ENCODE measurements around the gene SLC37A1. TPM values are rescaled to one million over a fixed set of nuclear protein-coding genes. Genes with fewer than 3 reads are reported as not detected.

The SLC37A1 gene
- total and polyA plus RNA-seq, 2 donors from 2014 or later = 3.4 to 21.8 TPM

DNA sequence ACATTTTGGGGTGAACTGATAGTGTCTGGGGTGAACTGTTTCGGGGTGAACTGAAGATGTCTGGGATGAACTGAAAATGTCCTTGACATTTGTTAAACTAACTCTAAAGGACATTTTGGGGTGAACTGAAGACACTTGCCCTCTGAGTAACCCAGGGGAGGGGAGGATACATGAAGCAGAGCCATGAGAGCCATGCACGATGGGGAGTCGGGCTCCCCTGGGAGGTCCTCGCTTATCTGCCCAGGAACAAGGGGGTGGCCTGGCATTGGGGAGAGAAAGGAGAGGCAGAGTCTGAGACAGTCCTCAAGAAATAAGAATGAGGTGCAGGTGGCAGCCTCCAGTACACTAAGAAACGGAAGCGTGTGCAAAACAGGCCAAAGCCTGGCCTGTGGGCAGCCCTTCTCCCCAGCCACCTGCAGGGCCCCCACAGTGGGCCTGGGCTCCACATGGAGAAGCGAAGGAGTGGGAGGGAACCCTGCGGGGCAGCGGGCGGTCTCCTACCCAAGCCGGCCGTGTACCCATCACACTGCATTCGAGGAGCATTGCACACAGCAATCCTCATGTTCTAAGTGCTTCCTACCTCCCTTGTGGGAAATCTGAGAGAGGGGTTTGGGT, 41.8 kb upstream of the SLC37A1 start:
- H3K9ac ChIP-seq (ENCODE audit: low read length in 3 of 3) = no peak overlapping the region
- no peak overlapping the region for H3K27ac ChIP-seq (ENCODE audit: low read depth in 2 of 2, low read length in 2 of 2)
- no peak overlapping the region for H3K4me3 ChIP-seq (ENCODE audit: low read length in 3 of 3)
- TF ChIP-seq, protein P1, sequence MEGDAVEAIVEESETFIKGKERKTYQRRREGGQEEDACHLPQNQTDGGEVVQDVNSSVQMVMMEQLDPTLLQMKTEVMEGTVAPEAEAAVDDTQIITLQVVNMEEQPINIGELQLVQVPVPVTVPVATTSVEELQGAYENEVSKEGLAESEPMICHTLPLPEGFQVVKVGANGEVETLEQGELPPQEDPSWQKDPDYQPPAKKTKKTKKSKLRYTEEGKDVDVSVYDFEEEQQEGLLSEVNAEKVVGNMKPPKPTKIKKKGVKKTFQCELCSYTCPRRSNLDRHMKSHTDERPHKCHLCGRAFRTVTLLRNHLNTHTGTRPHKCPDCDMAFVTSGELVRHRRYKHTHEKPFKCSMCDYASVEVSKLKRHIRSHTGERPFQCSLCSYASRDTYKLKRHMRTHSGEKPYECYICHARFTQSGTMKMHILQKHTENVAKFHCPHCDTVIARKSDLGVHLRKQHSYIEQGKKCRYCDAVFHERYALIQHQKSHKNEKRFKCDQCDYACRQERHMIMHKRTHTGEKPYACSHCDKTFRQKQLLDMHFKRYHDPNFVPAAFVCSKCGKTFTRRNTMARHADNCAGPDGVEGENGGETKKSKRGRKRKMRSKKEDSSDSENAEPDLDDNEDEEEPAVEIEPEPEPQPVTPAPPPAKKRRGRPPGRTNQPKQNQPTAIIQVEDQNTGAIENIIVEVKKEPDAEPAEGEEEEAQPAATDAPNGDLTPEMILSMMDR (IDR thresholded peaks at IDR 0.05; ENCODE audit: borderline replicate concordance, extremely low read depth, insufficient read depth) = no peak
- no peak for FAIRE-seq
- H3K9me3 ChIP-seq (ENCODE audit: control insufficient read depth in 2 of 3, insufficient read depth in 1 of 3, low read length in 3 of 3) = no peaks in the 10 kb centered on the region
- peak in 2 of 5 donors; percentile 29 to 48 for DNase-seq
- intact Hi-C loops (cut with DNase I) = no loop called here
- peaks cover 0 to 11% (median 7%) of the 10 kb centered on the region in 3 donors for H3K4me1 ChIP-seq (ENCODE audit: control insufficient read depth in 2 of 3, insufficient read depth in 2 of 3, low read depth in 1 of 3, low read length in 3 of 3)
- no peaks in the 10 kb centered on the region for H3K27me3 ChIP-seq (ENCODE audit: control insufficient read depth, insufficient read depth, low read length)
- H3K36me3 ChIP-seq (ENCODE audit: control insufficient read depth in 2 of 3, insufficient read depth in 3 of 3, low read length in 3 of 3) = no peaks in the 10 kb centered on the region

DNA sequence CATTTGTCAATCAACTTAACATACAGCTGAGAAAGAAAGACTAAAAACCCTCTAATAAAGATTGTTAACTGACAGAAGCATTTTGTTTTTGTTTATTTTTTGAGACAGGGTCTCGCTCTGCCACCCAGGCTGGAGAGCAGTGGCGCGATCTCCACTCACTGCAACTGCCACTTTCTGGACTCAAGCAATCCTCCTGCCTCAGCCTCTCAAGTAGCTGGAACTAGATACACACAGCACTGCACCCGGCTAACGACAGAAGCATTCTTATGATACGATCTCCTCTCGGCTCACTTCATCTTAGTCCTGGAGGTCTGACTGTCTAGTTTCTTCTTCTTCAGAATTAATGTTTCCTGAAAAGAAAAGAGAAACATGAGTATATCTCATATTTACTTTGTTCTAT, 41.1 kb upstream of the SLC37A1 start:
- Histone ChIP-seq H3K4me1 (ENCODE audit: control insufficient read depth in 2 of 3, insufficient read depth in 2 of 3, low read depth in 1 of 3, low read length in 3 of 3) (peaks cover 0 to 11% (median 7%) of the 10 kb centered on the region in 3 donors), H3K27me3 (ENCODE audit: control insufficient read depth, insufficient read depth, low read length) (no peaks in the 10 kb centered on the region), H3K36me3 (ENCODE audit: control insufficient read depth in 2 of 3, insufficient read depth in 3 of 3, low read length in 3 of 3) (no peaks in the 10 kb centered on the region), H3K27ac (ENCODE audit: low read depth in 2 of 2, low read length in 2 of 2) (no peak overlapping the region), H3K4me3 (ENCODE audit: low read length in 3 of 3) (no peak overlapping the region), H3K9ac (ENCODE audit: low read length in 3 of 3) (no peak overlapping the region), H3K9me3 (ENCODE audit: control insufficient read depth in 2 of 3, insufficient read depth in 1 of 3, low read length in 3 of 3) (no peaks in the 10 kb centered on the region)
- intact Hi-C loops (cut with DNase I) = no loop called here
- FAIRE-seq (no peak), DNase-seq (peak in 1 of 5 donors; percentile 18)
- TF ChIP-seq, protein P1 (IDR thresholded peaks at IDR 0.05; ENCODE audit: borderline replicate concordance, extremely low read depth, insufficient read depth) = no peak

DNA sequence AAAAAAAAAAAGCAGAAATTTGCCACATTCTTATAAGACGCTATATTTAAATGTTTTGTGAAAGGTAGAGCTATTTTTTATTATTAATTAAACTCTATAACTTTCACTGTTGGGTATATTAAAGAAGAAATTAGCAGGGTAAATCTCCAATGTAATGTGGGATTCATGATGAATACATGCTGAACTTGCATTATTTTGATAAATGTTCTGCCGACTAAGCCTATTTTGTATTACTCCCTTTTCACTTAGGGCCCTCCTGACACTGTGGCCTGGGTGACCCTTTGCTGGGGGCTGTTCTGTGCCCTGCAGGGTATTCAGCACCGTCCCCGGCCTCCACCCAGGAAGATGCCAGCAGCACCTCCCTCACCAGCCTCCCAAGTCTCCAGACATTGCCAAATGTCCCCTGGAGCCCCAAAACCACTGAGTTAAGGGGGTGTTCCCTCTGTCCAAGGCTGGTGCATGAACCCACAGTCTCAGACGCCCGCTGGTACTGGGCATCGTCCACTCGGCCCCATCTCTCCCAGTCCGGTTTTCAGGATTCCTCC, 40.1 kb upstream of the SLC37A1 start:
- peaks cover 0 to 11% (median 6%) of the 10 kb centered on the region in 3 donors for H3K4me1 ChIP-seq (ENCODE audit: control insufficient read depth in 2 of 3, insufficient read depth in 2 of 3, low read depth in 1 of 3, low read length in 3 of 3)
- no peaks in the 10 kb centered on the region for H3K9me3 ChIP-seq (ENCODE audit: control insufficient read depth in 2 of 3, insufficient read depth in 1 of 3, low read length in 3 of 3)
- H3K4me3 ChIP-seq (ENCODE audit: low read length in 3 of 3) = no peak overlapping the region
- TF ChIP-seq, protein P1 (IDR thresholded peaks at IDR 0.05; ENCODE audit: borderline replicate concordance, extremely low read depth, insufficient read depth) = no peak
- no peak overlapping the region for H3K9ac ChIP-seq (ENCODE audit: low read length in 3 of 3)
- H3K27me3 ChIP-seq (ENCODE audit: control insufficient read depth, insufficient read depth, low read length) = no peaks in the 10 kb centered on the region
- H3K36me3 ChIP-seq (ENCODE audit: control insufficient read depth in 2 of 3, insufficient read depth in 3 of 3, low read length in 3 of 3) = no peaks in the 10 kb centered on the region
- FAIRE-seq (no peak), DNase-seq (peak in 1 of 5 donors; percentile 74)
- peak overlapping the region in 1 of 2 donors; percentile 14 for H3K27ac ChIP-seq (ENCODE audit: low read depth in 2 of 2, low read length in 2 of 2)
- intact Hi-C loops (cut with DNase I) = no loop called here

All from kidney (tissue), 14 donors.